Activated effector memory CD4-positive, alpha-beta T cell treated with anti-CD3 and anti-CD28 coated beads, Interleukin-2, amount 50 U/mL, for 16 hours (primary cell): Measurements from ENCODE around the gene PITPNM1.

ENCODE experiments used
- DNase-seq: peaks from one replicate; pipeline ENCODE4 v3.0.0-alpha.2; 2020

Gene PITPNM1

GRCh38 chr11:67463680-67464410, 41.3 kb downstream of the PITPNM1 start:
- DNase-seq: no peak

- no peak for DNase-seq
Observed at GRCh38 chr11:67463186-67463585, 42.0 kb downstream of the PITPNM1 start.

- no peak for DNase-seq
Observed at GRCh38 chr11:67458266-67458665, 46.9 kb downstream of the PITPNM1 start.

GRCh38 chr11:67457453-67457852, 47.7 kb downstream of the PITPNM1 start:
- DNase-seq: no peak

- no peak for DNase-seq
Observed at GRCh38 chr11:67456068-67456705, 49.0 kb downstream of the PITPNM1 start.

GRCh38 chr11:67455054-67455453, 50.1 kb downstream of the PITPNM1 start, which contains the start of gene CABP4:
TSS of gene CABP4 (plus strand) at chr11:67455354. CDS start at chr11:67455424, 70 bp downstream.
- DNase-seq: no peak

GRCh38 chr11:67453816-67454732, 51.1 kb downstream of the PITPNM1 start:
- no peak for DNase-seq

- no peak for DNase-seq
Observed at GRCh38 chr11:67452141-67452952, 52.8 kb downstream of the PITPNM1 start, which contains the start of gene GPR152. TSS of gene GPR152 (minus strand) at chr11:67452729. CDS start at chr11:67452724, 5 bp downstream.

GRCh38 chr11:67451658-67451976, 53.5 kb downstream of the PITPNM1 start:
- DNase-seq: no peak

GRCh38 chr11:67450796-67451657, 54.1 kb downstream of the PITPNM1 start:
- DNase-seq: no peak

- DNase-seq: no peak
Observed at GRCh38 chr11:67449116-67449844, 55.9 kb downstream of the PITPNM1 start.

GRCh38 chr11:67448220-67448609, 56.9 kb downstream of the PITPNM1 start:
- no peak for DNase-seq

GRCh38 chr11:67445515-67445914, 59.6 kb downstream of the PITPNM1 start:
- no peak for DNase-seq

- DNase-seq: no peak
Observed at GRCh38 chr11:67442504-67443404, 62.4 kb downstream of the PITPNM1 start.
